GM23248 (cell line): ENCODE data around the gene UBXN10.

Experiments used
- EZH2 ChIP-seq: fragments of 200-600 bp; sonication (generic); IDR thresholded peaks from 2 replicates; pipeline ENCODE4 v1.6.1; 2018; ENCODE audit warnings: antibody characterized with exemption, mild to moderate bottlenecking; ENCODE audit not compliant: insufficient read depth, poor library complexity, severe bottlenecking
- EZH2phosphoT487 ChIP-seq: fragments of 200-600 bp; sonication (generic); IDR thresholded peaks from 2 replicates; pipeline ENCODE4 v1.6.1; 2018; ENCODE audit warnings: antibody characterized with exemption, moderate library complexity, mild to moderate bottlenecking, low read depth; ENCODE audit not compliant: insufficient read depth

DNA sequence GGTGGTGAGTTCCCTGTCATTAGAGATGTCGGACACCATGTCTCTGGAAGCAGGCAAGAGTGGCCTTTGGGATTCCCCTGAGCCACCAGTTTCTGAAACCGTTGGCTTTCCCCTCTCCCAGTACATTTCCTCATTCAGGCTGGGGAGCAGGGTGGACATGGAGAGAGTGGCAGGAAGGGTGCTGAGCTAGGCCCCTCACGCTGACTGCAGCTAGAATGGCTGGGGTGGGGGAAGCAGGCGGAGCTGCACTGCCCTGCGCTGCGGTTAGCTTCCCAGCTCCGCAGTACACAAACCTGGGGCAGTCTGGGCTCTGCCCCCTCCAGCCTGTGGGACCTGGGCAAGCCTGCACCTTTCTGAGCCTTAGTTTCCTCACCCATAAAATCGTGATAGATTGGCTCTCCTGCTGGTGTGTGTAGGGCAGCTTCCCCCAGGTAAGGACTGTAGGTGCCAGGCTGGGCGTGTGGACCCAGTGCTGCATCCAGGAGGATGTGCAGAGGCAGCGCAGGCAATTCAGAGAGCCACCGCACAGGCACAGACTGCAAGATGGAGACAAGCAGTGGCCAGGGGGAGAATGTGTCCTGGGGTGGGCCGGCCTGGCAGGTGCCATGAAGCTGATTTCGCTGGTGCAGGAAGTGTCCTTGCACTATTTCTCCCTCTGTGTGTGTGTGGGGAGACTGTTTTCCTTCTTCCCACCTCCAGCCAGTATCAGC, 43.7 kb upstream of the UBXN10 start:
- TF ChIP-seq EZH2, result no peak
- no peak for TF ChIP-seq EZH2phosphoT487
